HG02981 (cell line): ENCODE measurements around the gene SFMBT2.
"Not testable (repeated sequence)": the region's sequence is repeated elsewhere in the genome, so short reads cannot be mapped to it uniquely, and the experiment has no call there.

Experiments used
- ATAC-seq: cut with Tn5 transposase; IDR thresholded peaks from one replicate; pipeline ENCODE4 v1.9.1; 2021; ENCODE audit warnings: mild to moderate bottlenecking, moderate library complexity; ENCODE audit not compliant: unreplicated experiment

SFMBT2 gene

GRCh38 chr10:7234109-7234508 is 176.7 kb downstream of the SFMBT2 start:
- no peak for ATAC-seq

- no peak for ATAC-seq
Observed at GRCh38 chr10:7233259-7233991, 177.4 kb downstream of the SFMBT2 start.

GRCh38 chr10:7231509-7232414 is 179.1 kb downstream of the SFMBT2 start:
- ATAC-seq: no peak

- ATAC-seq: no peak
Observed at GRCh38 chr10:7230951-7231350, 179.9 kb downstream of the SFMBT2 start.

GRCh38 chr10:7230036-7230435 is 180.8 kb downstream of the SFMBT2 start:
- no peak for ATAC-seq

- ATAC-seq: no peak
Observed at GRCh38 chr10:7225133-7225532, 185.7 kb downstream of the SFMBT2 start.

- no peak for ATAC-seq
Observed at GRCh38 chr10:7218968-7219367, 191.9 kb downstream of the SFMBT2 start.

- not testable (repeated sequence) for ATAC-seq
Observed at GRCh38 chr10:7212696-7213095, 198.1 kb downstream of the SFMBT2 start.

GRCh38 chr10:7211857-7212577 is 198.8 kb downstream of the SFMBT2 start:
- no peak for ATAC-seq

- ATAC-seq: no peak
Observed at GRCh38 chr10:7210516-7210915, 200.3 kb downstream of the SFMBT2 start.

- no peak for ATAC-seq
Observed at GRCh38 chr10:7209458-7209857, 201.4 kb downstream of the SFMBT2 start.

GRCh38 chr10:7206412-7207100 is 204.3 kb downstream of the SFMBT2 start:
- ATAC-seq: no peak

- ATAC-seq: no peak
Observed at GRCh38 chr10:7205656-7206055, 205.2 kb downstream of the SFMBT2 start.

- ATAC-seq: no peak
Observed at GRCh38 chr10:7202793-7203355, 208.0 kb downstream of the SFMBT2 start.

GRCh38 chr10:7199152-7199760 is 211.6 kb downstream of the SFMBT2 start:
- no peak for ATAC-seq

- no peak for ATAC-seq
Observed at GRCh38 chr10:7196284-7196683, 214.6 kb downstream of the SFMBT2 start.

- no peak for ATAC-seq
Observed at GRCh38 chr10:7195118-7195517, 215.7 kb downstream of the SFMBT2 start.

- ATAC-seq: no peak
Observed at GRCh38 chr10:7194571-7194970, 216.3 kb downstream of the SFMBT2 start.

GRCh38 chr10:7193369-7193768 is 217.5 kb downstream of the SFMBT2 start:
- ATAC-seq: no peak

- ATAC-seq: no peak
Observed at GRCh38 chr10:7192831-7193361, 217.9 kb downstream of the SFMBT2 start.
